ENCODE measurements around the gene MDN1.

The MDN1 gene

DNA sequence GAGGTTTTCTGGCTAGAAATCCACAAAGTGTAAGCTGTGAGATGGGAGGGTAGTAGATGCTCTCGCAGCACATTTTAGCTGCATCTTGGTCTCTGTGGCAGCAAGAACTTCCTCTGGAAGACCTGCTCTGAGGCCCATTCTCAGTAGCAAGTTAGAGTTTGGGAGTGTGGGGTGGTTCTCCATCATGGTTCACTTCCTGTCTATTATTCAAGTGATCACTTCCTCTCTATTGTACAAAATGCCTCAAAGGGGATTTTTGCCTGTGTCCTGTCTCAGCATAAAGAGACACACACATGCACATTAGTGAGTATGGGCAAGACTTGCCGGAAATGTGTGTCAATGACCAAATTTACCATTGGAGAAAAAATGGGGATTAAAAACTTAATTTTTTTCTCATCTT is 223.5 kb downstream of the MDN1 start:
- DNase-seq = peak in 1 of 5 donors; percentile 66
